ENCODE measurements around the gene ARL4A.
"Not testable (repeated sequence)": the region's sequence is repeated elsewhere in the genome, so short reads cannot be mapped to it uniquely, and the experiment has no call there.

ARL4A gene

GRCh38 chr7:12684733-12685132 lies 2.7 kb upstream of the ARL4A start:
- DNase-seq (ENCODE audit: low spot score) = no peak
- Mint-ChIP-seq H3K27ac (no peak overlapping the region), H3K4me1 (ENCODE audit: low read depth) (peaks cover 25% of the 10 kb centered on the region), H3K27me3 (ENCODE audit: low read depth) (peaks cover 5% of the 10 kb centered on the region), H3K9me3 (no peaks in the 10 kb centered on the region), H3K36me3 (ENCODE audit: low read depth) (peaks cover 8% of the 10 kb centered on the region), H3K4me3 (no peak overlapping the region)

DNA sequence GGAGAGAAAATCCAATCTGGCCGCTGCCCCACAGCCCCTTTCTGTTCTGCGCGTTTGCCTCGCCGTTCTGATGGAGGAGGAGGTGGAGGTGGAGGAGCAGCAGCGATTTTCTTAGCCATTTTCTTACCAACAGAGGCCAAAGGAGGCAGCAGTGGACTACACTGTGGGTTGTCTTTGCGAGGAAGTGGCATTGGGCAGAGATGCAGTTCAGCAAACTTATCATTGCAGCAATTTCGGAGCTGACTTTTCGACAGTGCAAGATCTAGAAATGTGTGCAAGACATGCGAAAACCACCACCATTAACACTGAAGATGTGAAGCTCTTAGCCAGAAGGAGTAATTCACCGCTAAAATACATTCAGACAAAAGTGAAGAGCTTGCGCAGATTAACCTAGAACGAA lies 1.9 kb upstream of the ARL4A start:
- peaks cover 9% of the 10 kb centered on the region for H3K36me3 Mint-ChIP-seq (ENCODE audit: low read depth)
- H3K4me3 Mint-ChIP-seq = peak overlapping the region; percentile 67
- peak overlapping the region; percentile 86 for H3K27ac Mint-ChIP-seq
- peaks cover 5% of the 10 kb centered on the region for H3K27me3 Mint-ChIP-seq (ENCODE audit: low read depth)
- H3K9me3 Mint-ChIP-seq = no peaks in the 10 kb centered on the region
- H3K4me1 Mint-ChIP-seq (ENCODE audit: low read depth) = peaks cover 28% of the 10 kb centered on the region
- peak; percentile 29 for DNase-seq (ENCODE audit: low spot score)

- Mint-ChIP-seq H3K4me1 (ENCODE audit: low read depth) (peaks cover 28% of the 10 kb centered on the region), H3K36me3 (ENCODE audit: low read depth) (peaks cover 9% of the 10 kb centered on the region), H3K9me3 (no peaks in the 10 kb centered on the region), H3K4me3 (peak overlapping the region; percentile 96), H3K27ac (peak overlapping the region; percentile 97), H3K27me3 (ENCODE audit: low read depth) (peaks cover 5% of the 10 kb centered on the region)
- peak; percentile 96 for DNase-seq (ENCODE audit: low spot score)
Measured at GRCh38 chr7:12686234-12686890, 1.1 kb upstream of the ARL4A start.

DNA sequence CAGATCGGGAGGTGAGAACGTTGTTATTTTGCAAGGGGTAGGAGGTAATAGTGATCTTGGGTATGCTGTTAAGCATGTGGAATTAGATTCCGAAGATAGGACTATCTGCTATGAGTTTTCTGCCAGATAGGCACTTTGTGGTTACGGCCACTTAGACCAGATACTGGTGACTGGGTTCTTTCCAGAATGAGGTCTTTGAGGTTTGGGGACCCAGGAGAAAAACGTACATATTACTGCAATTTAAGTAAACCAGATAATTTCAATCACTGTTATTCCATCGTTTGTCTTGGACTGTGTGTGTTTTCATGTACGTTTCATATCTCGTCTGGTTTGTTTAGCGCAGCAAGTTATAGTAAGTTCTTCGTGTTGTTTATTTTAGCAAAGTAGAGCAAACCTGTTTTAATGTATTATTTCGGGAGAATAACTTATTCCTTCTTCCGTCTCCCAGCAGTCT lies 312 bp downstream of the ARL4A start:
- H3K9me3 Mint-ChIP-seq = no peaks in the 10 kb centered on the region
- peak overlapping the region; percentile 97 for H3K27ac Mint-ChIP-seq
- peak overlapping the region; percentile 96 for H3K4me3 Mint-ChIP-seq
- peaks cover 36% of the 10 kb centered on the region for H3K4me1 Mint-ChIP-seq (ENCODE audit: low read depth)
- H3K36me3 Mint-ChIP-seq (ENCODE audit: low read depth) = peaks cover 11% of the 10 kb centered on the region
- H3K27me3 Mint-ChIP-seq (ENCODE audit: low read depth) = peaks cover 5% of the 10 kb centered on the region
- DNase-seq (ENCODE audit: low spot score) = no peak

DNA sequence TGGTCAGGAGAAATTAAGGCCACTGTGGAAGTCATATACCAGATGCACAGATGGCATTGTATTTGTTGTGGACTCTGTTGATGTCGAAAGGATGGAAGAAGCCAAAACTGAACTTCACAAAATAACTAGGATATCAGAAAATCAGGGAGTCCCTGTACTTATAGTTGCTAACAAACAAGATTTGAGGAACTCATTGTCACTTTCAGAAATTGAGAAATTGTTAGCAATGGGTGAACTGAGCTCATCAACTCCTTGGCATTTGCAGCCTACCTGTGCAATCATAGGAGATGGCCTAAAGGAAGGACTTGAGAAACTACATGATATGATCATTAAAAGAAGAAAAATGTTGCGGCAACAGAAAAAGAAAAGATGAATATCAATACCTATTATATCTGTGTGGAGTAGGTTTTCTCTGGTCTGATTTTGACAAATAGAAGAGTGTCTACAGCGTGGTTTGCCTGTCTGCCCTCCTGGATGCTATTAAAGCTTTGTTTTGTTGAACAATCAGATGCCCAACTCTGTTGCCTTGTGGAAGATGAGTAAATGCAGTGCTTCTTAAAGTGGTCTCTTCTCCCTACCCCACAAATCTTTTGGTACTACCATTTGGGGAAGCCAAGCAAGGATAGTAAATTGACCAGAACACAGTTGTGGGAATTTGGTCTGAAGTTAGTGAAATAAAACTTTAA lies 1.2 kb downstream of the ARL4A start:
- not testable (repeated sequence) for H3K27me3 Mint-ChIP-seq (ENCODE audit: low read depth); H3K27ac Mint-ChIP-seq; H3K9me3 Mint-ChIP-seq; DNase-seq (ENCODE audit: low spot score)
- Mint-ChIP-seq H3K36me3 (ENCODE audit: low read depth) (peaks cover 11% of the 10 kb centered on the region), H3K4me3 (peak overlapping the region; percentile 96), H3K4me1 (ENCODE audit: low read depth) (peaks cover 41% of the 10 kb centered on the region)

GRCh38 chr7:12689451-12689850 lies 2.0 kb downstream of the ARL4A start:
- no peak for DNase-seq (ENCODE audit: low spot score)
- H3K27me3 Mint-ChIP-seq (ENCODE audit: low read depth) = peaks cover 5% of the 10 kb centered on the region
- H3K36me3 Mint-ChIP-seq (ENCODE audit: low read depth) = peaks cover 11% of the 10 kb centered on the region
- no peaks in the 10 kb centered on the region for H3K9me3 Mint-ChIP-seq
- peaks cover 43% of the 10 kb centered on the region for H3K4me1 Mint-ChIP-seq (ENCODE audit: low read depth)
- H3K27ac Mint-ChIP-seq = no peak overlapping the region
- H3K4me3 Mint-ChIP-seq = peak overlapping the region; percentile 96

GRCh38 chr7:12690041-12690878 lies 2.8 kb downstream of the ARL4A start:
- H3K27ac Mint-ChIP-seq = no peak overlapping the region
- peaks cover 46% of the 10 kb centered on the region for H3K4me1 Mint-ChIP-seq (ENCODE audit: low read depth)
- H3K4me3 Mint-ChIP-seq = peak overlapping the region; percentile 96
- no peak for DNase-seq (ENCODE audit: low spot score)
- peaks cover 11% of the 10 kb centered on the region for H3K36me3 Mint-ChIP-seq (ENCODE audit: low read depth)
- H3K9me3 Mint-ChIP-seq = no peaks in the 10 kb centered on the region
- peaks cover 5% of the 10 kb centered on the region for H3K27me3 Mint-ChIP-seq (ENCODE audit: low read depth)

- not testable (repeated sequence) for H3K9me3 Mint-ChIP-seq; H3K4me3 Mint-ChIP-seq; DNase-seq (ENCODE audit: low spot score); H3K27ac Mint-ChIP-seq; H3K27me3 Mint-ChIP-seq (ENCODE audit: low read depth)
- H3K36me3 Mint-ChIP-seq (ENCODE audit: low read depth) = peaks cover 11% of the 10 kb centered on the region
- H3K4me1 Mint-ChIP-seq (ENCODE audit: low read depth) = peaks cover 40% of the 10 kb centered on the region
Measured at GRCh38 chr7:12691388-12691787, 4.0 kb downstream of the ARL4A start.

GRCh38 chr7:12692035-12692434 lies 4.6 kb downstream of the ARL4A start:
- peaks cover 11% of the 10 kb centered on the region for H3K36me3 Mint-ChIP-seq (ENCODE audit: low read depth)
- H3K9me3 Mint-ChIP-seq = no peaks in the 10 kb centered on the region
- no peaks in the 10 kb centered on the region for H3K27me3 Mint-ChIP-seq (ENCODE audit: low read depth)
- H3K4me3 Mint-ChIP-seq = no peak overlapping the region
- no peak overlapping the region for H3K27ac Mint-ChIP-seq
- H3K4me1 Mint-ChIP-seq (ENCODE audit: low read depth) = peaks cover 39% of the 10 kb centered on the region
- DNase-seq (ENCODE audit: low spot score) = no peak

DNA sequence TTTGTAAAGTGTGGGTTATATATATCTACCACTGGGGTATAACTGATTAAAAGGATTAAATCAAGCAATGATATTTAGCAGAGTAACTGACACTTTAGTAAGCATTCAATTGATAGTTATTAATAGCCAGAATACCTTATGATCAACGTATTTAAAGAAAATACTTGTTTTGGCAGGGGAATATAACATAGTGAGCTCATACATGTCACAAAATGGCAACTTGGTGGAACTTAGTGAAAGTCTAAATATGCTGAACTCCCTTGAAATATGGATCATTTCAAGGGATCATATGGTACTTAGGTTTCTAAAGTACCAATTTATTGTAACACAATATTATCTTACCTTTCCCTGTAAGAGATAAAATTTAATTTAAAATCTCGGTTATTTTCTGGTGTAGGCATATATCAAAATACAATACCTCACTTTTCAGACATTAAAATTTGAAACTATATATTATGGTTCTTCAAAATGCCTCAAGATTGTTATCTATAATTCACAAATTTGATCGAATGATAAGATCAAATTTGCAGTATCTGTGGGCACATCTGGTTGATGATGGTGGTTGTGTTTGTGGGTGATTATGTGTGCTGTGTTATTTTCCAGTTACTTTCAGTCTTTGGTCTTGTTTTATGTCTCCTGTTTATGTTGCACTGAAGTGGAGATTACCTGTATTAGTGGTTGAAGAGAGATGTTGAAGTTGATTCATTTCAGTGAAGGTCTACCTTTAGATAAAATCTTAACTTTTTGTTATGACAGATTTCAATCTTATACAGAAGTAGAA lies 5.2 kb downstream of the ARL4A start:
- Mint-ChIP-seq H3K4me1 (ENCODE audit: low read depth) (peaks cover 39% of the 10 kb centered on the region), H3K36me3 (ENCODE audit: low read depth) (peaks cover 9% of the 10 kb centered on the region), H3K4me3 (peak overlapping the region; percentile 1), H3K9me3 (no peaks in the 10 kb centered on the region), H3K27me3 (ENCODE audit: low read depth) (no peaks in the 10 kb centered on the region), H3K27ac (peak overlapping the region; percentile 32)
- DNase-seq (ENCODE audit: low spot score) = no peak

- Mint-ChIP-seq H3K27ac (no peak overlapping the region), H3K4me1 (ENCODE audit: low read depth) (peaks cover 23% of the 10 kb centered on the region), H3K9me3 (no peaks in the 10 kb centered on the region), H3K4me3 (no peak overlapping the region), H3K27me3 (ENCODE audit: low read depth) (no peaks in the 10 kb centered on the region), H3K36me3 (ENCODE audit: low read depth) (peaks cover 3% of the 10 kb centered on the region)
- DNase-seq (ENCODE audit: low spot score) = no peak
Measured at GRCh38 chr7:12694817-12695216, 7.4 kb downstream of the ARL4A start.

DNA sequence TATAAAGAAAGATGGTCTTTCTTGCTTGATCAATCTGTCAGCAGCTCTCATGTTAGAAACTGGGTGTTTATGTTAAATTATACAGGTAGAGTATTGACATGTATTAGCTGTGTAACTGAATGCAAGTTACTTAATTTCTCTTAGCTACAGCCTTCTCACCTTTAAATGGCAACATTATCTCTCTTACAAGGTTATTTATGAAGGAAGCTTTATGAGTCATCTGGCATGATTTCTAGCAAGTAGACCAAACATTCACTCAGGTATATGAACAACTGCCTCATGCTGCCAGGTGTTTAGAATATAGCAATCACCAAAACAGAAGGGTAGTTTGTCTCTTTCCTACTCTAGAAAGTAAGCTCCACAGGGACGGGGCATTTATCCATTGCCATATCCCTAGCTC lies 8.5 kb downstream of the ARL4A start:
- no peaks in the 10 kb centered on the region for H3K9me3 Mint-ChIP-seq
- DNase-seq (ENCODE audit: low spot score) = no peak
- H3K4me1 Mint-ChIP-seq (ENCODE audit: low read depth) = peaks cover 21% of the 10 kb centered on the region
- no peak overlapping the region for H3K4me3 Mint-ChIP-seq
- no peaks in the 10 kb centered on the region for H3K27me3 Mint-ChIP-seq (ENCODE audit: low read depth)
- H3K36me3 Mint-ChIP-seq (ENCODE audit: low read depth) = peaks cover 2% of the 10 kb centered on the region
- no peak overlapping the region for H3K27ac Mint-ChIP-seq

DNA sequence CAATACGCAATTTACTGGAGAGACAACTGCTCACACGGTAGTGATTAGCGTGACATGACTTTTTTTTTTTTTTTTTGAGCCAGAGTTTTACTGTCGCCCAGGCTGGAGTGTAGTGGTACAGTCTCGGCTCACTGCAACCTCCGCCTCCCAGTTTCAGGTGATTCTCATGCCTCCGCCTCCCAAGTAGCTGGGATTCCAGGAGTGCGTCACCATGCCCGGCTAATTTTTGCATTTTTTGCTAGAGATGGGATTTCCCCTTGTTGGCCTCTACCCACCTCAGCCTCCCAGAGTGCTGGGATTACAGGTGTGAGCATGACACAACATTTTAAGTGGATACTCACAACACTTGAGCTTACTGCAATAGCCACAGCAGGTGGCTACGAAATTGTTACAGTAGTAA lies 11.9 kb downstream of the ARL4A start:
- H3K9me3 Mint-ChIP-seq = peaks cover 8% of the 10 kb centered on the region
- no peak for DNase-seq (ENCODE audit: low spot score)
- H3K27me3 Mint-ChIP-seq (ENCODE audit: low read depth) = no peaks in the 10 kb centered on the region
- H3K4me3 Mint-ChIP-seq = no peak overlapping the region
- no peaks in the 10 kb centered on the region for H3K36me3 Mint-ChIP-seq (ENCODE audit: low read depth)
- H3K27ac Mint-ChIP-seq = no peak overlapping the region
- H3K4me1 Mint-ChIP-seq (ENCODE audit: low read depth) = peaks cover 7% of the 10 kb centered on the region

Data from T-helper 2 cell treated with Interferon-gamma antibody and Interleukin-4, amounts not matched to agents 5 μg/mL and 100 μg/mL, for 36 hours (primary cell).